HG03342 (cell line): ENCODE measurements around the gene SLC1A7.
"Not testable (repeated sequence)": the region's sequence is repeated elsewhere in the genome, so short reads cannot be mapped to it uniquely, and the experiment has no call there.

ENCODE experiments used
- ATAC-seq: cut with Tn5 transposase; IDR thresholded peaks from one replicate; pipeline ENCODE4 v1.9.1; 2021; ENCODE audit warnings: mild to moderate bottlenecking, moderate library complexity; ENCODE audit not compliant: unreplicated experiment

Gene SLC1A7

DNA sequence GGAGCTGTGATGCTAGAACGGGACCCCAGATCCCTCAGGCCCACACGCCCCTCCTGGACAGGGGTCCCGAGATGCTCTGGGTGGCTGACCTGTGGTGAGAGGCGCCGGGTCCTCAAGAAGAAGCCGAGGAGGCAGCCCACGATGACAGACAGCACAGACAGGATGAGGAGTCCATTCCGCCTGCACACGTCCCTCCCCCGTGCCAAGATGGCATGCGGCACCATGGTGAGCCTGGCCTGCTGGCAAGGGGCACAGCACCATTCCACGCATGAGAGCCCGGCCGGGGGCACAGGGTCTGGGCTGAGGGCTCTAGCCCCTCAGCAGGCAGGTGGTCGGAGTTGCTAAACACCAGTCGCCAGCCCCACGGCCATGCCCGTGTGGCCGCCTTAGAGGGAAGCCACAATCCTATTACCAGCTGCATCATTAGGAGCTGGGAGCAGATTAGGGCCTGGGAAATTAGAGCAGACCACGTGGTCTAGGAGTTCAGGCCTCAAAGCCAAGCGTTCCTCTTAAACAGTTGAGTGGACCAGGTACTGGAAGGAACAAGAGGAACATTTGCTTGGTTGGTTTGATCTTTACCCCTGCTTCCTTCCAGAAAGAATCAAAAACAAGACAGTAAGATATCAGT lies at the start of gene SLC1A7:
Gene SLC1A7, minus strand, starts transcription at position 413 of the 628 bp plus-strand sequence. Its CDS starts 189 bp downstream, at position 224.
- no peak for ATAC-seq

DNA sequence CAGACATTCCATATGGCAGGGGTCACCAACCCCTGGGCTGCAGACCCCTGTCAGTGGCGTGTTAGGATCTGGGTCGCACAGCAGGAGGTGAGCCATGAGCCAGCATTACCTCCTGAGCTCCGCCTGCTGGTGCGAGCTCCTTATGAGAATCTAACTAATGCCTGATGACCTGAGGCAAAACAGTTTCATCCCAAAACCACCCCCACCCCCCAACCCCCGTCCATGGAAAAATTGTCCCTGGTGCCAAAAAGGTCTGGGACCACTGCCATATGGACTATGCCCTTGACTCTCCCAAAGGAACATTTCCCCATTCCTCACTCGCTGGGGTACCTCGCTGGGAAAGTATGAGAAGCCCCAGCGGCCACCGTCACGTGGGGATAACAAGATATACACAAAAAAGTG lies 47.8 kb upstream of the SLC1A7 start:
- ATAC-seq = no peak

DNA sequence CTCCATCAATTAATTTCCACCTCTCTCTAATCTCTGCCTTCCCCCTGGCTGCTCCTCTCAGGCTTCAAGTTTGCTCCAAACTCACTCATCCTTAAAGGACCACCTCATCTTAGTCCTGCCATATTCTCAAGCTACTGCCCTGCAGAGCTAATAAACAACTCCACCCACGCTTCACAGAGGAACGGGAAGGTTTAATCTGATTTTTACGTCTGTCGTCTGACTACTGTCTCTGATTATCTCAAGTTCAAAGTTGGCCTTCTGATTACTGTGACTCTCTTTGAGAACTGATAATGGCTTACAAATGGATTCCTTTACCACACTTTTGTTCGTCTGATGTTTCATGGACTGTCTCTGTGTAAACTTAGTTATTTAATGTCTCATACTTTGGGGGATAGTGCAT lies 46.6 kb upstream of the SLC1A7 start:
- ATAC-seq = no peak

DNA sequence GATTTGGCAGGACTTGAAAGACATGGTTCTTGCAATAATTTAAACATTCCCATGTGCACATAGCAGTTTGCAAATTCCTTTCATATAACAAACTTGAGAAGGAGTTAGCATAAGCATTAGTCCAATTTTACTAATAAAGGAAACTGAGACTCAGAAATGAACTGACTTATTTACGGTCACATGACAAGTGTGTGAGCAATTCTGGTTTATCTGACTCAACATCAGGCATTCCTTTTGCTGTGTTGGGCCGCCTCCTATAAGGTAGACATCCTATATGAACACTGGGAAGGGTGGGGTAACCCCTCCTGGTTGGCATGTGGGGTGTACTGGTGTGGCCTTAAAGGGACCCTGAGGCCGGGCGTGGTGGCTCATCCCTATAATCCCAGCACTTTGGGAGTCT lies 45.7 kb upstream of the SLC1A7 start:
- ATAC-seq = no peak

DNA sequence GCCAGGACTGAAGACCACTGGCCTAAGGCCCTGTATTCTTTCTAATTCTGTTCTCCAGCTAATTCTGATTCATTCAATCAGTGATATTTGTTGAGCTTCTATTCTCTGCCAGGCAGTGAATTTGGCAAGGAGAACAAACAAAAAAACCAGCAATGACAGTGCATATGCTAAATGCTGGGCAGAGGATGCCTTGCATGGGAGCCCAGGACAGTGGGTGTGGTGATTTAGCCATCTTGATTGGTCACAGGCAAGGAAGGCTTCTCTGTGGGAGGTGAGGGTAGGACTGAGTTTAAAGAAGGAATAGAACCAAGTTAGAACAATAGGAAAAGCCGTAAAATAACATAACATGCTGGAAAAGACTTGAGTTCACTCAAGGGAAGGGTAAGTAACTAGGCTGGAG lies 45.0 kb upstream of the SLC1A7 start:
- ATAC-seq = no peak

DNA sequence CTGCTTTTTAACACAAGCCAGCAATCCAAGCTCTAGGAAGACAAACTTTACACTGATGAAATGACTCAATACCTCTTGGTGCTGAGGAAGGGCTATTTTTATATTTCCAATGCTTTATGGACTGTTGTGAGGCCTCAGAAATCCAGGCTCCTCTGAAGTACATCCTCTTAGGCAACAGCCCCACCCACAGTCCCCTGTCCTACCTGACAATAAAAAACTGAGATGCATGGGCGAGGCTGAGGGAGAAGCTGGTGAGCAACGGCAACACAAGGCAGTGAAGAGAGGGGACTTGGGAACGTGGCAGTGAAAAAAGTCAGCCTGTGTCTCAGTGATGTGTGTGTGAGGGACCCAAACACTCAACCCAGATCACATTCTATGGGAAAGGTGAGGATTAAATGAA lies 44.1 kb upstream of the SLC1A7 start:
- no peak for ATAC-seq

DNA sequence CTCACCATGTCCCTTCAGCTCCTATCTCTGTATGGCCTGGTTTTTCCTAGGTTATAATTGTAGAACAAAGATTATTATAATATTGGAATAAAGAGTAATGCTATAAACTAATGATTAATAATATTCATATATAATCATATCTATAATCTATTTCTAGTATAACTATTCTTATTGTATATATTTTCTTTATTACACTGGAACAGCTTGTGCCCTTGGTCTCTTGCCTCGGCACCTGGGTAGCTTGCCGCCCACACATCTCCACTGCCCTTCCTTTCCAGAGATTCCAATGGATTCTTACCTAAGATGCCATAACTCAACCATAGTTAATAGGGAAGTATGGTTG lies 43.5 kb upstream of the SLC1A7 start:
- ATAC-seq = not testable (repeated sequence)

DNA sequence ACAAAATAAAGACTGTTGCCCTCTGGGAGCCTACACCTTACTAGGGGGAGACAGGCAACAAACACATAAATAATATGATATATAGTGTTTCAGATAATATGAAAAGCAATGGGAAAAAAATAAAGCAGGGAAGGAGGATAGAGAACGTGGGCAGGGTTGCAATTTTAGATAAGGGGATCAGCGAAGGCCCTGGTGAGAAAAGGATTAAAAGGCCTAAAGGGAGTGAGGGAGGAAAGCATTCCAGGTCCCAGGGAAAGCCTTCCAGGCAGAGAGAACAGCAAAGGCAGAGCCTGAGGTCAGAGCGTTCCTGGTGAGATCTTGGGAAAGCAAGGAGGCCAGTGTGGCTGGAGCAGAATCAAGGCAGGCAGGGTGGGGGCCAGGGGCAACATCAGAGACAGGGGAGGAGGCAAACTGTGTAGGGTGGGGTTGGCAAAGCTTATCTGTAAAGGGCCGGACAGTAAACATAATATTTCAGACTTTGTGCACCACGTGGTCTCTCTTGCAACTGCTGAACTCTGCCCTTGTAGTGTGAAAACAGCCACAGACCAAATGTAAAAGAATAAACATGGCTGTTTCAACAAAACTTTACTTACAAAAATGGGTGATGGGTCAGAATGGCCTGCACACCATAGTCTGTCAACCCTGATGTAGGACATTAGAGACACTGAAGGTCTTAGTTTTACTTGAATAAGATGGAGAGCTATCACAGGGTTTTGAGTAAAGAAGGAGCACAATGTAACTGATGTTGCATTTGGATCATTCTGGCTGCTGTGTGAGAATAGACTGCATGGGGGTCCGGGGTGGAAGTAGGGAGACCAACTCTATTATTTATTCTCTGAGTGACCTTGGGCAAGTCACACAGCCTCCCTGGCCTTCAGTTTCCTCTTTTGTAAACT lies 40.9 kb upstream of the SLC1A7 start:
- ATAC-seq = no peak

DNA sequence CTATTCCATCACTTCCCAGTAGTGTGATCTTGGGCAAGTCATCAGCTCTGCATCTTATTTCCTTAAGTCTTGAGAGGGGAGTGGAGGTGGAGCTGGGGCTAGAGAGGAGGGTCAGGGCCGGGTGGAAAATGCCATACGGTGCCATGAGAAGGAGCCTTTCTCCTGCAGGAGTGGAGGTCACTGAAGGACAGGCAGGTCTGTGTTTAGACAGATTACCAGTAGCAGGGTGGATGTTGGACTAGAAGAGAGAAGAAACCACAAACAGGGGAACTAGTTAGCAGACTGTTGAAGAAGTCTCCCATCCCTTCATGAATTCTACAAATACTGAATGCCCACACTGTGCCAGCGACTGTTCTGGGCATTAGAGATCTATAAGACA lies 40.3 kb upstream of the SLC1A7 start:
- ATAC-seq = no peak

DNA sequence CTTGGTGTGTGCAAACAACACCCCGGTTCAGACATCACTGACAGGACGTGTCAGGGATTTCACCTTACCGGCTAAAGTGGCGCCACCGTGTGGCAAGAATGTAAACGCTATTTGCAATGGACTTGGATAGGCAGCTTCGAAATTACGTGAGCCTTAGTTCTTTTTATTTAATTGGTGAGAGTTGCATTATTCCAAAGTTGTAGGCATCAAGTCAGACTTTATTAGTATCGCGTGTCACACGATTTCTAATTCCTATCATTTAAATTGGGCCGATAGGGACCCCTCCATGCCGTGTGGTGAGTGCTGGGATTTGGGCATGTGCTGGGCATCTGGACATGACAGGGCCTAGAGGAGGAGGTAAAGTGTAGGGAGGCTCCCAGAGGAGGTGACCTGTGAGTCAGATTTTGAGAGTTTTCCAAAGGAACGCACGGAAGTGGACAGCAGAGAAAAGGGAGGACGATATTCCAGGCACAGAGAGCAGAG lies 39.7 kb upstream of the SLC1A7 start:
- ATAC-seq = no peak

DNA sequence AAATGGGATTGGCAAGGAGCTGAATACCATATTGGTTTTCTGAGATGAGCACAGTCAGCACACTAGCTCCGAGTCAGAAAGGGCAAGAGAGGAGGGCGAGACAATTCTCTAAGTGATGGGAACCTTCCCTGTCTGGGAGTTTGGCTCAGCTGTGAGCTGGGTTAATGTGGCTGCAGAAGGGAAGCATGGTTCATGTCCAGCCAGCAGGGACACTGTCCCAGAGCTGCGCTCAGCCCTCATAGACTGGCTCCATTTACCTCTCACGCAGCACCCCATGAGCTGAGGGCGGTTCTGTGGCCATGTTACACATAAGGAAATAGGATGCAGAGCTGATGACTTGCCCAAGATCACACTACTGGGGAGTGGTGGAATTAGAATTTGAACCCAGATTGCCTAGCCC lies 38.5 kb upstream of the SLC1A7 start:
- ATAC-seq = no peak

DNA sequence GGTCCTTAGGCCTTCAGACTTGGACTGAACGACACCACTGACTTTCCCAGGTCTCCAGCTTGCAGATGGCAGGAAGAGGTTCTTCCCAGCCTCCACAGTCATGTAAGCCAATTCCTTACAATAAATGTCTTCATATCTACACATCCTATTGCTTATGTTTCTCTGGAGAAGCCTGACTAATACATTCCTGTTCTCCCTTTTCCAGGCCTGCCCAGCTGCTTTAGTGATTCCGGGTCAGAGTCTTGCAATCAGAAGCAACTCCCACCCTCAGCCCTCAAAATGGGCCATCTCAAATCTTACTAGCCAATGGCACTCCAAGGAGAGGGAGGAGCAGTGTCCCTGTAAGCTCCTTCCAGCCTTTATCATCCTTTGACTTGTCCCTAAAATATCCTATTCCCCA lies 37.8 kb upstream of the SLC1A7 start:
- ATAC-seq = no peak

DNA sequence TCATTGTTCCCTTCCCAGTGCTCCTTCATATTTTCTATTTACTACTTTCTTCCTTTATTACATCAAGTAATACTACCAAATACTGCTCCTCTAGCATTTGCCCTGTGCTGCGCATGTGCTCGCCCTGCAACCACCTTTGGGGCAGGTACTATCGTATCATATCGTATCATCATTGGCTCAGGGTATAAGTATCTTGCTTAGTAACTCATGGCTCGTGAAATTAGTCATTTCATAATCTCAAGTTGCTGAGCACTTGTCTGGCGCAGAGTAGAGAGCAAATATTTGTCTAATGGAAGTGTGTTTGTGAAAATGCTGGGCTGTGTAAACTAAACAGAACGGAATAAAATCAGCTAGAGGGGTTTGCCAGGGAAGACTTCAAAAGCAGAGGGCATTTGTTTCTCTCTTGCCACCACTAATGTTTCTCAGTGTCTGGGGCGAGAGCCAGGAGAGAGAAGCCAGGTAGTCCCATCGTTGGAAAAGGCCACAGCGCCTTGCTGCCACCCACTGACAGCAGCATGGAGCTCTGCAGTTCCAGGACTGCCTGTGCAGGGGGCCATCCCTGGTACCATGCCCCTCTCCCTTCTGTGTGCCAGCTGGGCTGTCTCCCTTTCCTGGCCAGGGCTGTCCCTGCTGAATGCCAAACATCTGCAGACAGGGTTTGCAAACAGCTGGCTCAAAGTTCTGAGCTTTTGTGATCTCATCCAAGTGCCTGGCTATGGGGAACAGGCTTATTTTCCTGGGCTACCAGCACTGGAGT lies 34.2 kb upstream of the SLC1A7 start:
- no peak for ATAC-seq

DNA sequence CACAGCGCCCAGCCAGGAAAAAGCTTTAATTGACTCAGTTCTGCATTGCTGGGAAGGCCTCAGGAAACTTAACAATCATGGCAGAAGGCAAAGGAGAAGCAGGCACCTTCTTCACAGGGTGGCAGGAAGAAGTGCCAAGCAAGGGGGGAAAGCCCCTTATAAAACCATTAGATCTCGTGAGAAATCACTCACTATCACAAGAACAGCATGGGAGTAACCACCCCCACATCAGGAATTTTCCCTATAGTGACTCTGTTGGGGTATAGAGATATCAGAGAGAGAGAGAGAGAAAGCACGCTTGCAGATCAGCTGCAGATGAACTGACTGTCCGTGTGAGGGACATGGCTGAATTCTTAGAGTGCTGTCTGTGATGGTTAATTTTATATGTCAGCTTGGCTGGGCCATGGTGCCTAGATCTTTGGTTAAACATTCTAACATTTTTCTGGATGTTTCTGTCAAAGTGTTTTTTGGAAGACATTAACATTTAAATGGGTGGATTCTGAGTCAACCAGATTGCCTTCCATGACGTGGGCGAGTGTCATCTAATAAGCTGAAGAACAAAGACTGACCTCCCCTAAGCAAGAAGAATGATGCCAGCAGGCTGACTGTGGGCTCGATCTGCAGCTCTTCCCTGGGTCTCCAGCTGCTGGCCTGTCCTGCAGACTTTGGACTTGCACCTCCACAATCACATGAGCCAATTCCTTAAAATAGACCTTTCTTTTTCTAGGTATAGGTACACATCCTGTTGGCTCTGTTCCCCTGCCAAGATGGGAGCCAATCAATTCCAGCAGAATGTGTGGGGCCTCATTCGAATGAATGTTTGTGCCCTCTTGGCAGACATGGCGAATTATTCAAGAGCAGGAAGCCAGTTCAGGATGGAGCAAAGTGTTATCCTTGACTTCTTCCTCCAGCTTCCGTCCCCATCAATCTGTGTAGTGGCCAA lies 32.8 kb upstream of the SLC1A7 start:
- no peak for ATAC-seq

DNA sequence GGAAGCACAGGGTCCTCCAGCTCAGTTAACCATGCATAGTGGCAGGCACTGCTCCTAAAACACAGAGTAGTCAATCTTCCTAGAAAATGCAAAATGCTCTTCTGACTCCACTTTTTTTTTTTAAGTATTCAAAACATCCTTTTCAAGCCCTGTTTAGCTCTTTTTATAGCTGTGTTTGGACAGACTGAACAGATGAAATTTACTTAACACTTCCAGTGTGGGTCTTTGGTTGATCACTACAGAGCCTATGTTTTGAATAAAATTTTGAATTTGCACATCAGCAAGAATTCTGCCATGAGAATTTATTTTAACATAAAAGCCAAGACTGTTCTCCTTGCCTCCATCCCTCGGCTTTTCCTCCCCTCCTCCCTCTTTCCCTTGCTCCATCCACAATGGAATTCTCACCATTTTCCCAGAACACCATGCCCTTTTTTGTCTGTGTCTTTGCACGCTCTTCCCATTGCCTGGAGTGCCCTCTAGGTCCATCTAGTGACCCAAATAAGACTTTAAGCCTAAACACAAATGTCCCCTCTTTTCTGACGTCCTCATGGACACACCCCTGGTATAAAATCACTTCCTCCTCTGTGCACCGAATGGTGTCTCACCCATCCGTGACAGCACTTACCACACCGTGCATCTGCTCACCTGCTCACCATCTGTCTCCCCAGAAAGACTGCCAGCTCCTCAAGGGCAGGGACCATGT lies 30.1 kb upstream of the SLC1A7 start:
- ATAC-seq = peak; percentile 67

DNA sequence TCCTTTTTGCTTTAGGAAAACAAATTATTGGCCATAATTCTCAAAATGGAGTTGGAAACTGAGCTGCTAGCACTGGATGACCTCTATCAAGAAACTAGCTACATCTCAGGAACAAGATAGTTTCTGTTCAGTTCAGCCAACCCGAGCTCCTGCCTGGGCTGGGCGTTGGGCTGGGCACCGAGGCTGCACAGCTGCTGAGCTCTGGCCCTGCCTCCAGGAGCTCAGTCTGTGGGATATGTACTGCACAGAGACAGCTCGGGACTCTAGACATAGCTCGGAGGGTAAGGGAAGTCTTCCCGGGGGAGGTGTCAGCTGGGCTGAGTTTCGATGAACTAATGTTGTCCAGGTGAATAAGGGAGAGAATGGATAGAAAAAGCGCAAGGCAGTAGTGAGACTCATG lies 24.5 kb upstream of the SLC1A7 start:
- ATAC-seq = no peak

DNA sequence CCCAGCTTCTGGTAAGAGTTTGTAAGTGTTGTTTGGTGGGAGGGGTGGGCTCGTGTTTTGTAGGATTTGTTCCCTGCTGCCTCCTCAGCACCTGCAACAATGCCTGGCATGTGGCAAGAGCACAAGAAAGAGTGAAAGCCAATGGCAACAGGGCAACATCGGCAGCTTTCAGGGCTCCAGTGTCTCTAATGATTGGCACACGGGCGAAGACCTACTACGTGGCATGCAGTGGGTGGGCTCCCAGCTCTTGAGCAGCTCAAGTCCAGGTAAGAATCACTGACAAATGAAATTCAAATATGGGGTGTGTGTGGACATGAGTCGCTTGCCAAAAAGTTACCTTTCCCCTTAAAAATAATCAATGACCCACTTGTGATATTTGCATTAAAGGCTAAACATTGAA lies 23.9 kb upstream of the SLC1A7 start:
- ATAC-seq = no peak

DNA sequence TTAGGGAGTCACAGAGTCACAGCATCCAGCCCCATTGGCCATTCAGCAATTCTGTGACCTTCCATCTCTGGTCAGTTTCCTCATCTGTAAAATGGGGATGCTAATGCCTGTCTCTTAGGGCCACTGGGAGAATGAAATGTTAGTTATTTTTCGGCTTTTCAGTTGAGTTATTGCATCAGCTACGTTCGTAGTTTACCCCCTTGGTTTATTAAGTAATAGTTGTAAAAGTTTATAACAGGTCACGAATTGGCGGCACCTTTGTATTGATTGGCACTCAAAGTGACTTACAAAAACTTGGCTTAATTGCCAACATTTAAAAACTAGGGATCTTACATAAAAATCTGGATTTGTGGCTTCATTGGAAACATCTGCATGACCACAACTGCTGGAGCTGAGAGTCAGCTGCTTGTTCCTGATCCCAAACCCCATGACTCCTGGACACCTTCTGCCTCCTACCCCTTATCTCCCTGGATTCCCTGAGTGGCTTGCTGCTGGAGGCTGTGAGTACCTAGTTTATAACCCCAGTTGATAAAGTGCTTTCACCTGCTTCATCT lies 23.0 kb upstream of the SLC1A7 start:
- no peak for ATAC-seq

DNA sequence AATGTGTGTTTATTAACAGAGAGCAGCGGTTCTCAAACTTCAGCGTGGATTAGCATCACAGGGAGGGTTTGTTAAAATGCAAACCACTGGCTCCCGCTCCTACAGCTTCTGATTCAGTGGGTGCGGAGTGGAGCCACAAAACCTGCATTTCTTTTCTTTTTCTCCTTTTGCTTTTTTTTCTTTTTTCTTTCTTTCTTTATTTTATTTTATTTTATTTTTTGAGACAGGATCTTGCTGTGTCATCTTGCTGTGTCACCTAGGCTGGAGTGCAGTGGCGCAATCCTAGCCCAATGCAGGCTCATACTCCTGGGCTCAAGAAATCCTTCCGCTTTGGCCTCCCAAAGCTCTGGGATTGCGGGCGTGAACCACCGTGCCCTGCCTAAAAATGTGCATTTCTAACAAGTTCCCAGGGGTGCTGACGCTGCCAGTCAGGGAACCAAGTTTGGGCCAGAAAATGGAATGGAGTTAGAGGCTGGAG lies 20.9 kb upstream of the SLC1A7 start:
- ATAC-seq = no peak

DNA sequence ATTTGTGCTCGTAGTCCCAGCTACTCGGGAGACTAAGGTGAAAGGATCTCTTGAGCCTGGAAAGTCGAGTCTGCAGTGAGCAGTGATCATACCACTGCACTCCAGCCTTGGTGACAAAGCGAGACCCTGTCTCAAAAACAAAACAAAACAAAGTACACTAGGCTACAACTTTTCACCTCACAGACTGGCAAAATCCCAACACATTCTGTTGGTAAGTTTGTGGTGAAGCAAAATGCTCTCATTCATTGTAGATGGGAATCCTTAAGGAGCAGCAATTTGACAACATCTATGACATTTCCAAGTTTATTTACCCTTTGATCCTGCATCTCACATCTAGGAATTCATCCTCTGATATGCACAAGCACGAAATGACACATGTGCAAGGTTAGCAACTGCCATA lies 20.2 kb upstream of the SLC1A7 start:
- ATAC-seq = no peak
